Measurements from ENCODE around the gene RBM33. TPM values are rescaled to one million over a fixed set of nuclear protein-coding genes. Genes with fewer than 3 reads are reported as not detected.

RBM33 gene
- total RNA-seq, 4 donors from 2014 or later = 27.0 to 34.5 (median 32.6) TPM

GRCh38 chr7:155728116-155728515, 83.7 kb downstream of the RBM33 start:
- no peak for TF ChIP-seq CTCF (IDR thresholded peaks at IDR 0.05)
- no peak for TF ChIP-seq EP300 (IDR thresholded peaks at IDR 0.05)
- no peak for TF ChIP-seq POLR2AphosphoS5 (IDR thresholded peaks at IDR 0.05)
- no peak for TF ChIP-seq POLR2A (IDR thresholded peaks at IDR 0.05; ENCODE audit: low read depth)
- over 99% methylated on average over 6 of the region's 6 CpGs for WGBS
- H3K27ac ChIP-seq (replicated peaks in 1 of 4) = no peak overlapping the region
- no peak overlapping the region for H3K4me3 ChIP-seq
- H3K27me3 ChIP-seq = no peaks in the 10 kb centered on the region
- no peak for DNase-seq (ENCODE audit: extremely low spot score)
- no peaks in the 10 kb centered on the region for H3K9me3 ChIP-seq
- intact Hi-C loops (cut with DNase I) = no loop called here
- H3K36me3 ChIP-seq = peaks cover 4 to 37% (median 15%) of the 10 kb centered on the region in 4 donors
- peaks cover 0 to 26% (median 19%) of the 10 kb centered on the region in 4 donors for H3K4me1 ChIP-seq

GRCh38 chr7:155729847-155730246, 85.4 kb downstream of the RBM33 start:
- no peaks in the 10 kb centered on the region for H3K9me3 ChIP-seq
- H3K4me1 ChIP-seq = peaks cover 5 to 42% (median 35%) of the 10 kb centered on the region in 4 donors
- H3K36me3 ChIP-seq = peaks cover 4 to 30% (median 11%) of the 10 kb centered on the region in 4 donors
- TF ChIP-seq POLR2AphosphoS5 (IDR thresholded peaks at IDR 0.05) = no peak
- no peak for TF ChIP-seq EP300 (IDR thresholded peaks at IDR 0.05)
- TF ChIP-seq POLR2A (IDR thresholded peaks at IDR 0.05; ENCODE audit: low read depth) = no peak
- no peak for TF ChIP-seq CTCF (IDR thresholded peaks at IDR 0.05)
- H3K4me3 ChIP-seq = no peak overlapping the region
- DNase-seq (ENCODE audit: extremely low spot score) = no peak
- no peak overlapping the region for H3K27ac ChIP-seq (replicated peaks in 1 of 4)
- no peaks in the 10 kb centered on the region for H3K27me3 ChIP-seq
- intact Hi-C loops (cut with DNase I) = no loop called here
- WGBS = 43% methylated on average over 6 of the region's 6 CpGs

GRCh38 chr7:155731380-155731779, 86.9 kb downstream of the RBM33 start:
- Histone ChIP-seq H3K36me3 (peaks cover 4 to 30% (median 11%) of the 10 kb centered on the region in 4 donors), H3K4me1 (peaks cover 5 to 43% (median 37%) of the 10 kb centered on the region in 4 donors), H3K27me3 (no peaks in the 10 kb centered on the region), H3K4me3 (no peak overlapping the region), H3K27ac (replicated peaks in 1 of 4) (no peak overlapping the region), H3K9me3 (no peaks in the 10 kb centered on the region)
- TF ChIP-seq POLR2AphosphoS5 (IDR thresholded peaks at IDR 0.05) (no peak), POLR2A (IDR thresholded peaks at IDR 0.05; ENCODE audit: low read depth) (no peak), CTCF (IDR thresholded peaks at IDR 0.05) (no peak), EP300 (IDR thresholded peaks at IDR 0.05) (no peak)
- intact Hi-C loops (cut with DNase I) = no loop called here
- DNase-seq (ENCODE audit: extremely low spot score) = no peak
- 70% methylated on average over 3 of the region's 3 CpGs for WGBS

- intact Hi-C loops (cut with DNase I) = no loop called here
- peaks cover 4 to 30% (median 11%) of the 10 kb centered on the region in 4 donors for H3K36me3 ChIP-seq
- no peak for TF ChIP-seq POLR2AphosphoS5 (IDR thresholded peaks at IDR 0.05)
- TF ChIP-seq CTCF (IDR thresholded peaks at IDR 0.05) = no peak
- TF ChIP-seq POLR2A (IDR thresholded peaks at IDR 0.05; ENCODE audit: low read depth) = no peak
- no peak for TF ChIP-seq EP300 (IDR thresholded peaks at IDR 0.05)
- H3K27ac ChIP-seq (replicated peaks in 1 of 4) = no peak overlapping the region
- DNase-seq (ENCODE audit: extremely low spot score) = no peak
- no peak overlapping the region for H3K4me3 ChIP-seq
- no peaks in the 10 kb centered on the region for H3K27me3 ChIP-seq
- peaks cover 5 to 43% (median 37%) of the 10 kb centered on the region in 4 donors for H3K4me1 ChIP-seq
- WGBS = 100% methylated on average over 1 of the region's 1 CpG
- H3K9me3 ChIP-seq = no peaks in the 10 kb centered on the region
These were observed 87.4 kb downstream of the RBM33 start for GRCh38 chr7:155731871-155732270.

GRCh38 chr7:155732286-155732685, 87.8 kb downstream of the RBM33 start:
- DNase-seq (ENCODE audit: extremely low spot score) = no peak
- 91% methylated on average over 6 of the region's 6 CpGs for whole genome bisulfite sequencing
- H3K36me3 ChIP-seq = peaks cover 4 to 29% (median 12%) of the 10 kb centered on the region in 4 donors
- no peaks in the 10 kb centered on the region for H3K9me3 ChIP-seq
- H3K4me1 ChIP-seq = peaks cover 5 to 43% (median 37%) of the 10 kb centered on the region in 4 donors
- no peaks in the 10 kb centered on the region for H3K27me3 ChIP-seq
- no peak overlapping the region for H3K27ac ChIP-seq (replicated peaks in 1 of 4)
- intact Hi-C loops (cut with DNase I) = no loop called here
- no peak overlapping the region for H3K4me3 ChIP-seq
- no peak for TF ChIP-seq CTCF (IDR thresholded peaks at IDR 0.05)
- TF ChIP-seq POLR2A (IDR thresholded peaks at IDR 0.05; ENCODE audit: low read depth) = no peak
- no peak for TF ChIP-seq POLR2AphosphoS5 (IDR thresholded peaks at IDR 0.05)
- TF ChIP-seq EP300 (IDR thresholded peaks at IDR 0.05) = no peak

Measured in esophagus muscularis mucosa (tissue), 4 donors.